GM21367 (cell line): ENCODE measurements around the gene KCNQ5.
A peak's percentile ranks its signal among the peaks of the same experiment; 100 is the strongest.
"Not testable (repeated sequence)": the region's sequence is repeated elsewhere in the genome, so short reads cannot be mapped to it uniquely, and the experiment has no call there.

ENCODE experiments used
- ATAC-seq: cut with Tn5 transposase; IDR thresholded peaks from one replicate; pipeline ENCODE4 v1.9.1; 2021; ENCODE audit not compliant: unreplicated experiment

The KCNQ5 gene

DNA sequence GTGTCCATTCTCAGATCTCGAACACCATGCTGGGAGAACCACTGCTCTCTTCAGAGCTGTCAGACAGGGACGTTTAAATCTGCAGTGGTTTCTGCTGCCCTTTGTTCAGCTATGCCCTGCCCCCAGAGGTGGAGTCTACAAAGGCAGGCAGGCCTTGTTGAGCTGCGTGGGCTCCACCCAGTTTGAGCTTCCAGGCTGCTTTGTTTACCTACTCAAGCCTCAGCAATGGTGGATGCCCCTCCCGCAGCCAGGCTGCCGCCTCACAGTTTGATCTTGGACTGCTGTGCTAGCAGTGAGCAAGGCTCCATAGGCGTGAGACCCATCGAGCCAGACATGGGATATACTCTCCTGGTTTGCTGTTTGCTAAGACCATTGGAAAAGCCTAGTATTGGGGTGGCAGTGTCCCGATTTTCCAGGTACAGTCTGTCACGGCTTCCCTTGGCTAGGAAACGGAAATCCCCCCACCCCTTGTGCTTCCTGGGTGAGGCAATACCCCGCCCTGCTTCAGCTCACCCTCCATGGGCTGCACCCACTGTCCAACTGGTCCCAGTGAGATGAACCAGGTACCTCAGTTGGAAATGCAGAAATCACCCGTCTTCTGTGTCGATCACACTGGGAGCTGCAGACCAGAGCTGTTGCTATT, 362.4 kb downstream of the KCNQ5 start:
- not testable (repeated sequence) for ATAC-seq

DNA sequence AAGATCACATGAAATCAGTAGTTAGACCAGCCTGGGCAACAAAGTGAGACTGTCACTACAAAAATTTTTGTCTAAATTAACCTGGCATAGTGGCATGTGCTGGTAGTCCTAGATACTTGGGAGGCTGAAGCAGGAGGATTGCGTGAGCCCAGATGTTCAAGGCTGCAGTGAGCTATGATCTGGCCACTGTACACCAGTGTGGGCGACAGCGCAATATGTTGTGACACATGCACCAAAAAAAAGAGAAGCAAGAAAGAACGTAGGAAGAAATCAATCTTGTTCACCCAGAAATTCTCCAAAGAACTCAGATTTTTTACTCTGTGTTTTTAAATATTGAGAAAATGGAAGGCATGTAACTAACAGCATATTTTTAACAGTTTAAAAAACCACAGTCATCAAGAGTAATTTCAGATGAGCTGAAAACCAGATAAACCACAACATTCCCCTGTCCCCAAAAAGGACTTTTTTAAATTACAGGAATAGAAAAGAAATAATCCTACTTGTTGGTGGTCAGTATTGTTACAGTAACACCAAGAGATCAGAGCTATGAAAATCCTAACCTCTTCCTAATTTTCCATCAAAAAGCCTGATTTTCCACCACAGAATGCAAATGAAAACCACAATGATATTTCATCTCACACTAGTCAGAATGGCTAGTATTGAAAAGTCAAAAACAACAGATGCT, 363.3 kb downstream of the KCNQ5 start:
- ATAC-seq: no peak

DNA sequence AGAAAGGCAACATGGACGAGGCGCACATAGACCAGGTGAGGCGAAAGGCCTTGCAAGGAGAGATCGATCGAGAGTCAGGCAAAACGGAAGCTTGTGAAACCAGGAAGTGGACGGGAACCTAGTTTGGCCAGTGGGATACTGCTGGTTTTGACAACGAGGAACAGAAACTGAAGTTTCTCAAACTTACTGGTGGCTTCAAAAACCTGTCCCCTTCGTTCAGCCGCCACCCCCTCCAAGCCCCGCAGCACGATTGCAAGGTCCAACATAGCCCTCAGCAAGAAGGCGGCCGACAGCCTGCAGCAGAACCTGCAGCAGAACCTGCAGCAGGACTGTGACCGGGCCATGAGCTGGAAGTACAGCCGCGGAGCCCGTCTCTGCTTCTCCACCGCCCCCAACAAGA, 365.4 kb downstream of the KCNQ5 start:
- no peak for ATAC-seq

DNA sequence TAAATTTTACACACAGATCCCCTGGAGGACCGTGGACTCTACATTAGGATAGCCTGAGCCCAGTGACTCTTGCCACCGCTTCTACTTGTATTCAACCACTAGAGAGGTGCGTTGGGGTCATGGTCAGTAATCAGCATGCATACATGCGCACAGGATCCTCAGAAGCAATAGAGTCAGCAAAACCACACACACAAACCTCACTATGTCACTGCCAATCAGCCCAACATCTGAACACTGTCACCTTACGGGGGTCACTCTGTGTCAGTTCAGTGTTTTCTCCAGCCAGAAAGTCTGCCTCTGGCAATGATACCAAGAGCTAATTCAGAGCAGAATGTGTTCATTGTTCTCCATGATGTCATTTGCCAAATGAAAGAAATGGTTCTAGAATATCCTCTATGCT, 378.1 kb downstream of the KCNQ5 start:
- ATAC-seq: no peak

DNA sequence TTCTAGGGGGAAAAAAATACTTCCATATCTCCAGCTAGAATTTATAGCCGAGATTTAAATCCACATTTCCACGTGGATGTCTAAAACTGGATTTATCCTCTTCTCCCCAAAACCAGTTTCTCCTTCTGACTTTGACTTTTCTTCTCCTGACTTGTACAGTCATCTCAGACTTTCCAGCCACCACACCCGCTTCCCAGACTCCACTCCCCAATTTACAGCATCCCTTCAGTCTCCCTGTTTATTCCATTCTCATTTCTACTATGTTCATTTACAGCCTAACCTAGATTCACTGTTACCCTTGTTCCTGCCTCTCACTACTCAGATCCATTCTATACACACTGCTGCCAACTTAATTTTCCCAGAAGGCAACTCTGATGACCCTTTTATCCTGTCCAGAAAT, 378.6 kb downstream of the KCNQ5 start:
- ATAC-seq: no peak

DNA sequence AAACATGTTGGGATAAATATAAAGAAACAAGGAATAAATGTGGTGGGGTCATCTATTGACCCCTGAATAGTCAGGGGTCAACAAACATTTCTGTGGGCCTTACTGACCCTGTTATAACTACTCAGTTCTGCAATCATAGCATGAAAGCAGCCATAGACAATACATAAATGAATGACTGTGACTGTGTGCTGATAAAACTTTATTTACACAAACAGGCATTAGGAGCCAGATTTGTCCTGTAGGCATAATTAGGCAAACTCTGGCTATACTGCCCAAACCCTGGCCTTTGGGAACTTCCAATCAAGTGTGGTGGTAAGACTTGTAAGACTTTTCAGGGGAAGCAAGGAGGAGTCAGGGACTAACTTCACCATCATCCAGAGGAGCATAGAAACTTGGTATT, 380.7 kb downstream of the KCNQ5 start:
- no peak for ATAC-seq

DNA sequence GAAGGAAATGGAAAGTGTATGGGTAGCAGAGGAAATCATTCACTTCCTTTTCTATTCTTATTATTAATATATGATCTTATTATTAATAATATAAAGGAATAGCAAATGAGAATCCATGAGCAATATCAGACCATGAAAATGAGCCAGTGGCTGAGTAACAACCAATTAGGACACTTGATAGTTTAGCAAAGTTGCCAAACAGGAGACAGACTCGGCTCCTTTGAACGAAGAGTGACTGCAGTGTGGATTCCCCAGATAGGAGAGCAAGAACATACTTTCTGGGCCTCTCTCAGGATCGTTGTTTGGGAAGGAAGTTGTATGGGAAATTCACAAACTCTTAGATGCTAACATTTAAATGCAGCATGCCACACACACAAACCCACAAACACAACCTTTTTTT, 381.4 kb downstream of the KCNQ5 start:
- ATAC-seq: no peak

DNA sequence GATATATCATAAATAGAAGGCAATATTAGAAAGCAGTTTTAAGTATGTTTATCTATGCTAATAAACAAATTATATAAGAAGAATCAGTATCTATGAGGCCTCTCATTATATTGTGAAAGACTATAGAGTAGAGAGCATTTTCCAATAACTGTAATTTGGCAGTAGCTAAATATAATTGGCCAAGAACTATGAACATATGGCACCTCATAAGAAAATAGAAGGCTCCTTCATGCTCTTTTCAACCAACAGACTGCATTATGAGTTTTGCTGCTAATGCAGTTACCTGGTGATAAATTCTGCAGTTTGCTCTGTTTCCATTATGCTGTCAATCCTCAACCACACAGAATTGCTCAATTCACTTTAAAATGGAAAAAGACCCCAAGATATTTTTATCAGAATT, 382.4 kb downstream of the KCNQ5 start:
- no peak for ATAC-seq

DNA sequence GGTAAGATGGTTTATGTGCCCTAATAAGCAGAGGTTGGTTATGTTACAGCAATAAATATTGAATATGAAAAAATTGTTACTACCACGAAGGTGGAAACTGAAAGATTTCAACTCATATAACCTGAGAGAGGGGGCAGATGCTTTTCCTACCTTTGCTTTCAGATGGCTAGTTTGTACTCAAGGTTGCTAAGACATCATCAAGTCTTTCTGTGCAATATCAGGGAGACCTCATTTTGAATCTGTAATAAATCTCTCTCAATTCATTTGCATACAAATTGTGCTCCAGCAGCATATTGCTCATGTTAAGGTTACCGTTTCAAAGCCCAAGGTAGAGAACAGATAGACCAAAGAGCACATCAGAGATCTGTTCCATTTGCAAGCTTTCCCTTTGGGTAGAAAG, 383.0 kb downstream of the KCNQ5 start:
- no peak for ATAC-seq

DNA sequence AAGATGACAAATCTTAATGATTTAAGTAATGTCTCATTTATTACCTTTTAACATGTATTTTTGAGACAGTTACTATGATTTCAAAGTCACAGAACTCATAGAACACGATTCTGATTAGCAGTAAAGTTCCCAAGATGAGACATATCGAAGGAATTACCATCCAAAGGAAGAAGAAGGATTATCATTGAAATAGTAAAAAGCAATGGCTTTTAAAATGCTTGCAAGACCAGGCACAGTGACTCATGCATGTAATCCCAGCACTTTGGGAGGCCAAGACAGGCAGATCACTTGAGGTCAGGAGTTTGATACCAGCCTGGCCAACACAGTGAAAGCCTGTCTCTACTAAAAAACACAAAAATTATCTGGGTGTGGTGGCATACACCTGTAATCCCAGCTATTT, 384.3 kb downstream of the KCNQ5 start:
- ATAC-seq: no peak

DNA sequence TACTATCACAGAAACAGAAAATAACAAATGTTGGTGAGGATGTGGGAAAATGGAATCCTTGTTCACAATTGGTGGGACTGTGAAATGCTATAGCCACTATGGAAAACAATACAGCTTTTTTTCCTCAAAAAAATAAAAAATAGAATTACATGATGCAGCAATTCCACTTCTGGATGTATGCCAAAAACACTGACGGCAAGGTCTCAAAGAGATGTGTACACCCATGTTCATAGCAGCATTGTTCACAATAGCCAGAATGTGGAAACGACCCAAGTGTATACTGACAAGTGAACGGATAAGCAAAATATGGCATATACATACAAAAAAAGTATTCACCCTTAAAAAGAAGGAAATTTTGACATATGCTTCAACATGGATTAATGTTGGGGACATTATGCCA, 390.1 kb downstream of the KCNQ5 start:
- no peak for ATAC-seq

DNA sequence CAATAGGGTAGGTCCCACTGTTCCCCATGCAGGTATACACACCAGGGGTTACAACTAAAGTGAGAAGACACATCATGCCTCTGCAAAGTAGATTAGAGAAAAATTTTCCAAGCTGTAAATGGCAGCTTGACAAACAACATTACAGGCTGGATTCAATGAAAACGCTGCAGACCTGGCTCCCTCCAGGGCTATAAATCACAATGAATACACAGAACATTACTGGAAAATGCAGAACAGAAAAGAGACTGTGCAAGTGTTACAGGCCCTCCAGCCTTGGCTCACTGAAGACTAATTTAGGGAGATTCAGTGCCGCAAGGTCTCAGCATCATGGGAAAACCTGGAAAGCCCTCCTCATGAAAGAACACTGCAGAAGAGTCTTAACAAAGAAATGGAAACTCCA, 395.6 kb downstream of the KCNQ5 start:
- no peak for ATAC-seq

DNA sequence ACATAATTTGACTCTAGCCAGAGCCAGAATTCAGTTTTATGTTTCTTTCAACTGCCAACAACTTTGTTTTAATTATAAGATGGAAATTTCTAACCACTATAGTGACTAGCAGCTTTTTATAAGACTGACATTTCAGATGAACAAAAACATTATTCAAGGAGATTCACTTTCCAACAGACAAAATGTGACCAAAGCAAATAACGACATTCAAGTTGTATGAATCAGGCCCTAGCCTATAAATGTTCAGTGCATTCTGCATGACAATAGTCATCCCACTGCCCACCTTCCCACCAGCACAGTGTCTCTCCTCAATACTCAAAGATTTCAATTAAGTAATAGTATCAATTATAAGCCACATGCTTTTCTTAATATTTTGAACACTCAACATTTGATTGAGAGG, 402.7 kb downstream of the KCNQ5 start:
- ATAC-seq: no peak

DNA sequence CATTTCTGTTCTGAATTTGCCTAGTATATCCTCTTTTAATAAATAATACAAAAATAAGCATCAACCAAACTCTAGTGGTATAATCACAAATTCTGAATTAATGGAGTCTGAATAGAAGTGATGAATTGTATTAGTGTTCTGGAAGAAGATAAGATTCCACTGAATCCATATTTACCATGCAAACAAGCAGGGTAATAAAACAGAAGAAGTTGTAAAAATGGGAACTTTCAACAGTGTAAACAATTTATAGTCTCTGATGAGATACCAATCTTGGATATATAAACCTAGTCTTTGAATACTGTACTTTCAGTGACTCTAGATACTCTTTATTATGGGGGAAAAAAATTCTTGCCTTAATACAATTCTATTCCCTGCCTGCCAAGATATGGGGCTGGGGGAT, 405.8 kb downstream of the KCNQ5 start:
- ATAC-seq: no peak

DNA sequence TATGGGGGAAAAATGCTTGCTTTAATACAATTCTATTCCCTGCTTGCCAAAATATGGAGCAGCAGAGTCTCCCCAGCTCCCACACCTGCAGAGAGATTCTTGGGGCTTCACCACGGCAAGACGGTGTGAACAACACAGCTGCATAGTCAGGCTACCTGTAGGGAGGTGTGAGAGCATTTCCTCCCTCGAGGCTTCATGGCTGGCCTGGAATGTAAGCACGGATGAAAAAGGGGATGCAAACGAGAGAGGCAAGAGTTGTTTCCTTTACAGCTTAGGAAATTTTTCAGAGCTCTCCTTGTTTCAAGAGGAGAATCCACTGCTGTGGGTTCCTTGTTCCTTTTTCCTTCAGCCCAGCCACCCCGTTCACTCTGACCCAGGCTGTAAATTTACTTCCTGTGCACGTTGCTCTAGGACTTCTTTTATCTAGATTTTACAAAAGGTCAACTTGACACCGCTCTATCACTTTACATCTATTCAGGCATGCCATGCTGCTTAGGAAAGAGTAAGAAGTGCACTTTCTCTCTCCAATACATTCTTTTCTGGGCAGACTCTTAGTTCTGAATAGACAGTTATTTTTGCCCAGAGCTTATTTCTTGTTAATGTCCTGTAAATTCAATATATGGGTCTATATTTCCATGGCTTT, 406.4 kb downstream of the KCNQ5 start:
- no peak for ATAC-seq

DNA sequence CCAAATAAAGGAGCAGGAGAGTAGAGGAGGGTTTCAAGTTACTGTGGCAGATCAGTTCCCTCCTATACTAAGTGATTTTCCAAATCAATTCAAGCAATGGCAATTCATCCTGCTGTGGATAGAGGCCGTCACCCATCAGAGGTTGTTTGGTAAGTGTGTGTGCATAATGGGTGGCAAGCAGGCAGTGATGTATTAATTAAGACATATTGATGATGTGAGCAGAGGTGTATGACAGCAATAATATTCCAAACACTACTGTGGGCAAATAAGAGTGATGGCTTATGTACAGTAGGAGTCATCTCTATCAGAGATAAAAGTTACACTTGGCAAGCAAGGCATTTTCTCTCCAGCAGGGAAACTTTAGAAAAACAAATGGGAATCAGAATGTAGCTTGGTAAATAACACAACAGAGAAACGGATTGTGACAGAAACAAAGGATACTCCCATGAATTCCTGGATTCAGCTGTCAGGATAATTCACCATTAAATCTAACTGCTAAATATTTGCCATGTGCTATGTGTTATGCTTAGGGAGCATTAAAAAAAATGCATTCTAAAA, 407.1 kb downstream of the KCNQ5 start:
- no peak for ATAC-seq

DNA sequence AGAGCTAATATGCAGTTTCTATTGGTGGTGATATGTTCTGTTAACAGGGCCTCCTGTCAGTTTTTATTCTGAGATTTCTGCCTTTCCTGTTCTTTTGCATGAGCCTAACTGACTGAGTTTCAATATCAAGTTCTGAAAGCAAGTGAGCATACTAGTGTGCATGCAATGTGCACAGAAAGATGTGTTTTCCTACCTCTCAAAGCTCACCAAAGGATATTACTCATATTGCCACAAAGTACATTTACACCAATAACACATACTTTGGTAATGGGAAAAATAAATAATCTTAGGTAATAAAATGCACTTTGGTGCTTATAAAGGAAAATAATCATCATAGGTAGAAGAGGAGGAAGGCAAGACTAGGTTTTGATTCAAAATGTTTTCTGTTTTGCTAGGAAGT, 408.4 kb downstream of the KCNQ5 start:
- peak; percentile 78 for ATAC-seq

DNA sequence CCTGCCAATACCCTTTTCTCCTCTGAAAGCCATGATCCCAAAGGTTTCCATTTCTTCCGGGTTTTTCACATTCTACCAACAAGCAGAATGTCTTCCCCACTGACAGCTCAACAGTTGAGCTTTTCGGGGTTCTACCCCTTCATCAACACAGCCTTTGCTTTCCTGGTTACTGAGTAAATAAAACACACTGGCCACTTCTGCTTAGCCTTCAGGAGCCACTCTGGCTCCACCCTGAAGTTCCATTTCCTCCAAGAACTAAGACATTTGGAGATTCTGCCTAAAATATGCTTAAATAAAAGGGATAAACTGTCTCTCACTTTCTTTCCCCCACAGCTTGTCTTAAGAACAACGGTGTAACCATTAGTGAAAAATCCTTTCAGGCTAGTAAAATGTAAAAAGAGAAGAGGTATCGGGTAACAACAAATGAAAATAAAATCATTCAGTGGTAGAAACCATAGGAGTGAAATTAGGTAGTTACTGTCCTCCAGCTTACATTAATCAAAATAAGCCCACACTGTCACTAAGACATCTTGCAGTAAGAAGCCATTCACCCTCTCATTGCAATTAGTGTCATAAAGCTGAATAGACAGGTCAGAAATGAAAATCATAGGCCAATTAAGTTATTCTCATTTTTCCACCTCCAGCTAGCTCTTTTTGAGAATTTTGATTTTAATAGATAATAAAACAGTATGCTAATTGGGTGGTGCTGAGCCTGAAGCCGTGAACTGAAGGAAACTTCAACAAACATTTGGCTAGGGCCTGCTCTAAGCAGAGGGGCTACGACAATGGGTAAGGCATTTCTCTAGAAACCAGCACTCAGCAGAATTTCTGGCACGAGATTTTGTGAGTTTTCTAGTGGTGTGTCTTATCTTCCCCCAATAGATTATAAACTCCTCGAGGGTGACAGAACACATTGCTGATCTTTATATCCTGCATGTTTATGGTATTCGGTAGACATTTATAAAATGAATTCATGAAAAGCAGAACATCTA, 409.2 kb downstream of the KCNQ5 start:
- no peak for ATAC-seq

DNA sequence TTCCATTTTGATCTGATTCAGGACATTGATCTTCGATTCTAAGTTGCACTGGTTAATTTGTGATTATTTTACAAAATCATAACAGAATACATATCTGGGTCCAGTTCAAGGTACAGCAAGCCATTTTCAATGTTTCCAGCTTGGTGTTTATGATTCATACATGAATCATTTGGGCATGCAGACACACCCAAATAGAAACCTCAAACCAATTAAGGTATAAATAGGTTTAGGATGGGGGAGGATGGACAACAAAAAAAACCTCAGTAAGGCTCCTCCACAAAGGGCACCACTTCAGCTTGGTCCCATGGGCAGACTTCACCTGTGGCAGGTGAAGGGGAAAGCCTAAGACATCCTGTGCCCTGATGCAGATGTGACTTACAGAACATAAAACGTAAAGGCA, 410.7 kb downstream of the KCNQ5 start:
- no peak for ATAC-seq

DNA sequence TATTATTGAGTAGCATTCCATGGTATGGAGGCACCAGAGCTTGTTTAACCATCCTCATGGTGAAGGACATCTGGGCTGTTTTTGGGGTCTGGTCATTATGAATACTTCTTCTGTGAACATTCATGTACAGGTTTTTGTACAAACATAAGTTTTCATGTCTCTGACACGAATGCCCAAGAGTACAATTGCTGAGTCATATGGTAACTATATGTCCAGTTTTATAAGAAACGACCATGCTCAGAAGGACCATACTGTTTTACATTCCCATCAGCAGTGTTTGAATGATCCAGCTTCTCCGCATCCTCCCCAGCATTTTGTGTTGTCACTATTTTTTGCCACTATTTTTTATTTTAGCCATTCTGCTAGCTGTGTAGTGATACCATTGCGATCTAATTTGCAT, 414.8 kb downstream of the KCNQ5 start:
- ATAC-seq: no peak

DNA sequence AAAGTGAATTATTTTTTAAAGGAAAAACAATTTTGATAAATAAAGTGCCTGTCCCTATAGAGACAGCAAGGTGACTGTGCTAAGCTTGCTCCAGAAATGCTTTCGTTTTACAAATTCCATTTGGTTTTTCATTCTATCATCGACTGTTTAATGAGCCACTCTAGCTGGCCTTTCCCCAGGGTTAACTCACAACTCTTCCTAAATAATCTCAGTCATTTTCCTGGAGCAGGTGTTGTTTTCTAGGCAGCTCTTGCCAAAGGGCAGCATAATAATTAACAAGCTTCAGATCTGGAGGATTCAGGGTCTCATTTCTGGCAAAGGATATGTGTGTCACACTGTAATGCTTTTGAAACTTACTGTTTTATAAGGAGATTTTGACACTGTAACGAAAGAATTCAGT, 419.2 kb downstream of the KCNQ5 start:
- ATAC-seq: no peak
